Measurements from ENCODE around the gene PKNOX2.

Gene PKNOX2

DNA sequence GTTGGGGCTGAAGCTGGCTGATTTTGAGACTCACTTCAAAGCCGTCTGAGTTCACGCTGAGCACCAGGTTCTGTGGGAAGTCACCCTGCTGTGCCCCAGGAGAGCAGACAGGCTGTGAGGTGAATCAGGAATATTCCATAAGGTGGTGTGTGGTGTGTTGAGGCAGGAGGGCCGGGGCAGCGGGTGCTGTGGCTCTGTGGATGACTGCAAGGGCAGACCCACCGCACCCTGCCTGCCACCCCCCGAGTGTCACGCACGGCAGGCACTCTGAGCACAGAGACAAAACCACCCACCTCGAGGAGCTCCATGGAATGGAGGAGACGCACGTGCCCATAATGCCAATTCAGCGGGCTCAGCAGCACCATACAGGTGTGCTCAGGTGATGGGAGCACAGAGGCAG, 147.8 kb downstream of the PKNOX2 start:
- no peaks in the 10 kb centered on the region for H3K4me1 ChIP-seq (ENCODE audit: control insufficient read depth, insufficient read depth, low read length, unreplicated experiment)
- H3K4me3 ChIP-seq (ENCODE audit: low read depth, low read length) = no peak overlapping the region
- no peak overlapping the region for H2AFZ ChIP-seq (ENCODE audit: low read length, unreplicated experiment)
- H3K79me2 ChIP-seq (ENCODE audit: control insufficient read depth, insufficient read depth, low read length, unreplicated experiment) = no peaks in the 10 kb centered on the region
- no peaks in the 10 kb centered on the region for H3K36me3 ChIP-seq (ENCODE audit: insufficient read depth, low read length)
- H3K27ac ChIP-seq (ENCODE audit: low read depth, low read length) = no peak overlapping the region
- peaks cover 44% of the 10 kb centered on the region for H3K27me3 ChIP-seq (ENCODE audit: insufficient read depth, low read length)

GRCh38 chr11:125312812-125313211, 148.3 kb downstream of the PKNOX2 start:
- no peak overlapping the region for H3K4me3 ChIP-seq (ENCODE audit: low read depth, low read length)

GRCh38 chr11:125313271-125314219, 149.0 kb downstream of the PKNOX2 start:
- Histone ChIP-seq H3K79me2 (ENCODE audit: control insufficient read depth, insufficient read depth, low read length, unreplicated experiment) (no peaks in the 10 kb centered on the region), H3K4me1 (ENCODE audit: control insufficient read depth, insufficient read depth, low read length, unreplicated experiment) (no peaks in the 10 kb centered on the region), H3K27ac (ENCODE audit: low read depth, low read length) (no peak overlapping the region), H3K27me3 (ENCODE audit: insufficient read depth, low read length) (peaks cover 51% of the 10 kb centered on the region), H2AFZ (ENCODE audit: low read length, unreplicated experiment) (no peak overlapping the region), H3K36me3 (ENCODE audit: insufficient read depth, low read length) (no peaks in the 10 kb centered on the region), H3K4me3 (ENCODE audit: low read depth, low read length) (no peak overlapping the region)

More at GRCh38 chr11:125312812-125313211, 148.3 kb downstream of the PKNOX2 start:
- Histone ChIP-seq H3K4me1 (ENCODE audit: control insufficient read depth, insufficient read depth, low read length, unreplicated experiment) (no peaks in the 10 kb centered on the region), H2AFZ (ENCODE audit: low read length, unreplicated experiment) (no peak overlapping the region), H3K36me3 (ENCODE audit: insufficient read depth, low read length) (no peaks in the 10 kb centered on the region), H3K27me3 (ENCODE audit: insufficient read depth, low read length) (peaks cover 48% of the 10 kb centered on the region), H3K27ac (ENCODE audit: low read depth, low read length) (no peak overlapping the region), H3K79me2 (ENCODE audit: control insufficient read depth, insufficient read depth, low read length, unreplicated experiment) (no peaks in the 10 kb centered on the region)

DNA sequence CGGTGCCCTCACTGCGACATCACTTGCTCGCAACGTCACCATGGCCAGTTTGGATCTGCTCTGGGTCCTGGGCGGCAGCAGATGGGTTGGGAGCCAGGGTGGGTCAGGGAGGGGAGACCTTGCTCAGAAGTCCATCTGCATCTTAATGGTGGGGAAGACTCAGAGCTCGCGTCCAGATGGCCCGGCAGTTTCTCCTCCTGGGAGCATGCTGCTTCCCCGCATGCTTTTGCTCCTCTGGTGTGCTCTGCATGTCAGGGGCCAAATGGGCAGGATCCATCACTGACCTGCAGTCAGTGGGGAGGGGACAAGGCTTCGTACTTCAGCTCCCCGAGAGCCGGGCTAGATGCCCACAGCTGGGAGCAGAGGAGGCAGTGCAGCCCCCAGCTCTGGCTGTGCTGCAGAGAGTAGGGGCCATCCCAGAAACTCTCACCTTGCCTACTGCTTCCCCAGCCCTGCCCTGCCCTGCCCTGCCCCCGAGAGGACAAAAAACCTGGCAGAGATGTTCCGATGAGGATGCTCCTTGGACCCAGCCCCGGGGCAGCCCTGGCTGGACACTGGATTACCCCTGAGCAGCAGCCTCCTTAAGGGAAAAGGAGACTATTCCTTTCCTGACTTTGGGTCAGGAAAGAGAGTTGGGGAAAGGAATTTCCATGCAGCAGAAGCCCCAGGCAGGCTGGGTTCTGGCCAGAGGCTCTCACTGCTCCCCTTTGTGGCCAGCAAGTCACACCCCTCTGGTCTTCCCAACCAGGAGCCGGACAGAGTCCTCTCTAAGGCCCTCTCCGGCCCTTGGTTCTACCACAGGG, 149.9 kb downstream of the PKNOX2 start:
- H3K27me3 ChIP-seq (ENCODE audit: insufficient read depth, low read length) = peaks cover 48% of the 10 kb centered on the region
- H3K4me3 ChIP-seq (ENCODE audit: low read depth, low read length) = no peak overlapping the region
- no peak overlapping the region for H3K27ac ChIP-seq (ENCODE audit: low read depth, low read length)
- H2AFZ ChIP-seq (ENCODE audit: low read length, unreplicated experiment) = no peak overlapping the region
- no peaks in the 10 kb centered on the region for H3K36me3 ChIP-seq (ENCODE audit: insufficient read depth, low read length)
- H3K4me1 ChIP-seq (ENCODE audit: control insufficient read depth, insufficient read depth, low read length, unreplicated experiment) = no peaks in the 10 kb centered on the region
- no peaks in the 10 kb centered on the region for H3K79me2 ChIP-seq (ENCODE audit: control insufficient read depth, insufficient read depth, low read length, unreplicated experiment)

GRCh38 chr11:125315079-125315740, 150.7 kb downstream of the PKNOX2 start:
- Histone ChIP-seq H2AFZ (ENCODE audit: low read length, unreplicated experiment) (no peak overlapping the region), H3K79me2 (ENCODE audit: control insufficient read depth, insufficient read depth, low read length, unreplicated experiment) (no peaks in the 10 kb centered on the region), H3K4me3 (ENCODE audit: low read depth, low read length) (no peak overlapping the region), H3K27me3 (ENCODE audit: insufficient read depth, low read length) (peaks cover 45% of the 10 kb centered on the region), H3K4me1 (ENCODE audit: control insufficient read depth, insufficient read depth, low read length, unreplicated experiment) (no peaks in the 10 kb centered on the region), H3K27ac (ENCODE audit: low read depth, low read length) (no peak overlapping the region), H3K36me3 (ENCODE audit: insufficient read depth, low read length) (no peaks in the 10 kb centered on the region)

DNA sequence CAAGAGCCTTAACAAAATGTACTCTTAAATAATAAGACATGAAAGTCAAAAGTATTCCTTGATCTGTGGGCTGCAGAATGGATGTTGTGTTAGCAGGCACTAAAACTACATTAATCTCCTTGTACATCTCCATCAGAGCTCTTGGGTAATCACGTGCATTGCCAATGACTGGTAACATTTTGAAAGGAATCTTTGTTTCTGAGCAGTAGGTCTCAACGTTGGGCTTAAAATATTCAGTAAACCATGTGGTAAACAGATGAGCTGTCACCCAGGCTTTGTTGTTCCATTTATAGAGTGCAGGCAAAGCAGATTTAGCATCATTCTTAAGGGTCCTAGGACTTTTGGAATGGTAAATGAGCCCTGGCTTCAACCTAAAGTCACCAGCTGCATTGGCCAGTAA, 152.9 kb downstream of the PKNOX2 start:
- no peak overlapping the region for H2AFZ ChIP-seq (ENCODE audit: low read length, unreplicated experiment)
- H3K36me3 ChIP-seq (ENCODE audit: insufficient read depth, low read length) = no peaks in the 10 kb centered on the region
- no peak overlapping the region for H3K4me3 ChIP-seq (ENCODE audit: low read depth, low read length)
- H3K27me3 ChIP-seq (ENCODE audit: insufficient read depth, low read length) = peaks cover 52% of the 10 kb centered on the region
- no peak overlapping the region for H3K27ac ChIP-seq (ENCODE audit: low read depth, low read length)
- H3K4me1 ChIP-seq (ENCODE audit: control insufficient read depth, insufficient read depth, low read length, unreplicated experiment) = no peaks in the 10 kb centered on the region
- no peaks in the 10 kb centered on the region for H3K79me2 ChIP-seq (ENCODE audit: control insufficient read depth, insufficient read depth, low read length, unreplicated experiment)

DNA sequence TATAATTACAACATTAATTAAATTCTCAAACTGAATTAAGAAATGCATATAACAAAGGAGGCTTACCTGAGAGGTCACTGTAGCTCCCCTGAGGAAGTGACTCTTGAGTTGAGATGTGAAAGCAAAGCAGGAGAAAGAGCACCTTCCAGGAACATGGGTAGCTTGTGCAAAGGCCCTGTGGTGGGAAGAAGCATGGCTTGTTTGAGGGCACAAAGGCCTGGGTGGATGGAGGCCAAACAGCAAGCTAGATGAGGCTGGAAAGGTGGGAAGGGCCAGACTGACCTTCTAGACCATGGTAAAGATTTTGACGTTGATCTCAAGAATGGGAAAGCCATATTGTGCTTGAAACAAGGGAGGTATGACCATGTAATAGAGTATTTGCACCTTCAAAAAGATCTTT, 155.1 kb downstream of the PKNOX2 start:
- H3K4me3 ChIP-seq (ENCODE audit: low read depth, low read length) = no peak overlapping the region
- peaks cover 60% of the 10 kb centered on the region for H3K27me3 ChIP-seq (ENCODE audit: insufficient read depth, low read length)
- no peaks in the 10 kb centered on the region for H3K36me3 ChIP-seq (ENCODE audit: insufficient read depth, low read length)
- H3K79me2 ChIP-seq (ENCODE audit: control insufficient read depth, insufficient read depth, low read length, unreplicated experiment) = no peaks in the 10 kb centered on the region
- no peaks in the 10 kb centered on the region for H3K4me1 ChIP-seq (ENCODE audit: control insufficient read depth, insufficient read depth, low read length, unreplicated experiment)
- no peak overlapping the region for H2AFZ ChIP-seq (ENCODE audit: low read length, unreplicated experiment)
- no peak overlapping the region for H3K27ac ChIP-seq (ENCODE audit: low read depth, low read length)

DNA sequence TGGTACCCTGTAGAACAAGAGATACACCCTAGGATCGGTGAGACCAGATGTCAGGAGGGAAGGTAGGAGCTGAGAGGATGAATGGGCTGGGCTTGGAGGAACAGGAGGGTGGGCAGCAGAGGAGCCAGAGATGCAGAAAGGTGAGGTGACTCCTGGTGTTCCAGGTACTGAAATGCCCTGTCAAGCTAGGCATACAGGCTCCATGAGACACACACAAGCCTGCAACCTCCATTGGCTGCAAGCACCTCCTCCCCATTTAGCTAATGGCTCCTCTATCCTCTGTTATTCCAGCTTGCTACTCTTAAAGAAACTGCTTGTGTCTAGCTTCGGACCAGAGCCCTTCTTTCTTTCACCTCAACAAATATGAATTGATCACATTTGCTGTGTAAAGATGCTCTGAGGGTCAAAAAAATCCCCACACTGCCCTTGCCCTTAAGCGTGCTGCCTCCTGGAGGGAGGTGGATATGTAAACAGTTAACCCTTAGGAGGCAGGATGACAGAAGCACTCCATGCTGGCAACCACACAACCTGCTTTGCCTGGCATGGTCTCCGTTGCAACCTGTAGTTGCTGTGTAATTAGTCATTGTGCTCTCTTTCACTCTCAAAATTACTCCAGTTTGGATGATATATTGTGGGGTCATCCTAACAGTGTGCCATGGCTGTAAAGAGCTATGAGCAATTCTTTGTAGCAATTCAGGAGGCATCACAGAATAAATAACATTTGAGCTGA, 156.0 kb downstream of the PKNOX2 start:
- H3K79me2 ChIP-seq (ENCODE audit: control insufficient read depth, insufficient read depth, low read length, unreplicated experiment) = no peaks in the 10 kb centered on the region
- no peaks in the 10 kb centered on the region for H3K4me1 ChIP-seq (ENCODE audit: control insufficient read depth, insufficient read depth, low read length, unreplicated experiment)
- H3K27ac ChIP-seq (ENCODE audit: low read depth, low read length) = no peak overlapping the region
- H3K36me3 ChIP-seq (ENCODE audit: insufficient read depth, low read length) = no peaks in the 10 kb centered on the region
- no peak overlapping the region for H3K4me3 ChIP-seq (ENCODE audit: low read depth, low read length)
- H2AFZ ChIP-seq (ENCODE audit: low read length, unreplicated experiment) = no peak overlapping the region
- H3K27me3 ChIP-seq (ENCODE audit: insufficient read depth, low read length) = peaks cover 68% of the 10 kb centered on the region

GRCh38 chr11:125322289-125322688, 157.7 kb downstream of the PKNOX2 start:
- Histone ChIP-seq H3K79me2 (ENCODE audit: control insufficient read depth, insufficient read depth, low read length, unreplicated experiment) (no peaks in the 10 kb centered on the region), H3K27me3 (ENCODE audit: insufficient read depth, low read length) (peaks cover 80% of the 10 kb centered on the region), H3K27ac (ENCODE audit: low read depth, low read length) (no peak overlapping the region), H2AFZ (ENCODE audit: low read length, unreplicated experiment) (no peak overlapping the region), H3K4me1 (ENCODE audit: control insufficient read depth, insufficient read depth, low read length, unreplicated experiment) (no peaks in the 10 kb centered on the region), H3K36me3 (ENCODE audit: insufficient read depth, low read length) (no peaks in the 10 kb centered on the region), H3K4me3 (ENCODE audit: low read depth, low read length) (no peak overlapping the region)

- no peaks in the 10 kb centered on the region for H3K4me1 ChIP-seq (ENCODE audit: control insufficient read depth, insufficient read depth, low read length, unreplicated experiment)
- no peak overlapping the region for H3K4me3 ChIP-seq (ENCODE audit: low read depth, low read length)
- no peaks in the 10 kb centered on the region for H3K79me2 ChIP-seq (ENCODE audit: control insufficient read depth, insufficient read depth, low read length, unreplicated experiment)
- H2AFZ ChIP-seq (ENCODE audit: low read length, unreplicated experiment) = no peak overlapping the region
- no peak overlapping the region for H3K27ac ChIP-seq (ENCODE audit: low read depth, low read length)
- peaks cover 94% of the 10 kb centered on the region for H3K27me3 ChIP-seq (ENCODE audit: insufficient read depth, low read length)
- no peaks in the 10 kb centered on the region for H3K36me3 ChIP-seq (ENCODE audit: insufficient read depth, low read length)
Observed at GRCh38 chr11:125325196-125325595, 160.6 kb downstream of the PKNOX2 start.

All from ACC112 (cell line).